GM23338 (cell line): ENCODE data around the gene TMEM132D.

Source experiments
- CREB1 ChIP-seq: fragments of 250-450 bp; sonication (Bioruptor Pico); IDR thresholded peaks from 2 replicates; pipeline ENCODE4 v1.5.0; 2020; ENCODE audit warnings: low read depth, mild to moderate bottlenecking, moderate library complexity
- EZH2 ChIP-seq: fragments of 200-600 bp; sonication (generic); IDR thresholded peaks from one replicate; pipeline ENCODE4 v1.8.0; 2017; ENCODE audit warnings: antibody characterized with exemption, mild to moderate bottlenecking, low read depth; ENCODE audit not compliant: unreplicated experiment
- JUNB ChIP-seq: IDR thresholded peaks from one replicate; pipeline ENCODE4 v1.6.1; 2016; ENCODE audit warnings: antibody characterized with exemption; ENCODE audit not compliant: unreplicated experiment
- NANOG ChIP-seq: IDR thresholded peaks from 2 replicates; pipeline ENCODE4 v1.6.1; 2016; ENCODE audit warnings: antibody characterized with exemption, borderline replicate concordance
- POLR2AphosphoS5 ChIP-seq: IDR thresholded peaks from 2 replicates; pipeline ENCODE4 v1.6.1; 2016; ENCODE audit warnings: antibody characterized with exemption, low read depth
- ZNF114 ChIP-seq: fragments of 250-450 bp; sonication (Bioruptor Pico); IDR thresholded peaks from 2 replicates; pipeline ENCODE4 v1.5.0; 2020; ENCODE audit warnings: mild to moderate bottlenecking, moderate library complexity
- ZNF331 ChIP-seq: fragments of 250-450 bp; sonication (Bioruptor Pico); IDR thresholded peaks from 2 replicates; pipeline ENCODE4 v1.5.0; 2020; ENCODE audit warnings: low read depth, mild to moderate bottlenecking, moderate library complexity
- TF ChIP-seq, protein P1 (sequence below), 2 experiments: fragments of 200-600 bp in 1 of 2; sonication (generic) in 1 of 2; conservative IDR thresholded peaks; 2 replicates each; pipeline versions ENCODE4 v1.5.1 to v1.6.1; 2016 to 2017; ENCODE audit warnings: antibody characterized with exemption in 2 of 2, low read depth in 2 of 2, mild to moderate bottlenecking in 2 of 2, moderate library complexity in 1 of 2
- TF ChIP-seq, protein P2 (sequence below): IDR thresholded peaks from one replicate; pipeline ENCODE4 v1.6.1; 2018; ENCODE audit warnings: antibody characterized with exemption; ENCODE audit not compliant: unreplicated experiment

DNA sequence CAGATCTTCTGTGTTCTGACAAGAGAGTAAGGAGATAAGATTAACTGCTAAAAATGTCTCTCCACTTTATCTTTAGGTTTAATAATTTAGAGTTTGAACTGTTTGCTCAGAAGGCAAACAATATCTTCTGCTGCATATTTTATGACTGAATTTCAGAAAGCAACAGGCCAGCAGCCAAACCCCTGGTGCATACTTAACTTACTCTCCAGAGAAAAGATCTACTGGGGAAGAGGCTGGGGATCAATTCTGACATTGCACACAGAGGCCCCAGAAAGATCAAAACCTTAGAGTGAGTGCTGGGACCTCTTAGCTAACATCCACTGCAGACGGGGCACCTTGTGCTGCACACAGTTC, 518.2 kb downstream of the TMEM132D start:
- TF ChIP-seq EZH2 (no peak), POLR2AphosphoS5 (no peak), CREB1 (no peak), ZNF331 (CRISPR knock-in tag) (no peak), ZNF114 (no peak), NANOG (no peak), JUNB (no peak)
- TF ChIP-seq, protein P1, sequence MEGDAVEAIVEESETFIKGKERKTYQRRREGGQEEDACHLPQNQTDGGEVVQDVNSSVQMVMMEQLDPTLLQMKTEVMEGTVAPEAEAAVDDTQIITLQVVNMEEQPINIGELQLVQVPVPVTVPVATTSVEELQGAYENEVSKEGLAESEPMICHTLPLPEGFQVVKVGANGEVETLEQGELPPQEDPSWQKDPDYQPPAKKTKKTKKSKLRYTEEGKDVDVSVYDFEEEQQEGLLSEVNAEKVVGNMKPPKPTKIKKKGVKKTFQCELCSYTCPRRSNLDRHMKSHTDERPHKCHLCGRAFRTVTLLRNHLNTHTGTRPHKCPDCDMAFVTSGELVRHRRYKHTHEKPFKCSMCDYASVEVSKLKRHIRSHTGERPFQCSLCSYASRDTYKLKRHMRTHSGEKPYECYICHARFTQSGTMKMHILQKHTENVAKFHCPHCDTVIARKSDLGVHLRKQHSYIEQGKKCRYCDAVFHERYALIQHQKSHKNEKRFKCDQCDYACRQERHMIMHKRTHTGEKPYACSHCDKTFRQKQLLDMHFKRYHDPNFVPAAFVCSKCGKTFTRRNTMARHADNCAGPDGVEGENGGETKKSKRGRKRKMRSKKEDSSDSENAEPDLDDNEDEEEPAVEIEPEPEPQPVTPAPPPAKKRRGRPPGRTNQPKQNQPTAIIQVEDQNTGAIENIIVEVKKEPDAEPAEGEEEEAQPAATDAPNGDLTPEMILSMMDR (conservative IDR thresholded peaks at IDR 0.05; ENCODE audit: low read depth in 2 of 2): no peak
- TF ChIP-seq, protein P2, sequence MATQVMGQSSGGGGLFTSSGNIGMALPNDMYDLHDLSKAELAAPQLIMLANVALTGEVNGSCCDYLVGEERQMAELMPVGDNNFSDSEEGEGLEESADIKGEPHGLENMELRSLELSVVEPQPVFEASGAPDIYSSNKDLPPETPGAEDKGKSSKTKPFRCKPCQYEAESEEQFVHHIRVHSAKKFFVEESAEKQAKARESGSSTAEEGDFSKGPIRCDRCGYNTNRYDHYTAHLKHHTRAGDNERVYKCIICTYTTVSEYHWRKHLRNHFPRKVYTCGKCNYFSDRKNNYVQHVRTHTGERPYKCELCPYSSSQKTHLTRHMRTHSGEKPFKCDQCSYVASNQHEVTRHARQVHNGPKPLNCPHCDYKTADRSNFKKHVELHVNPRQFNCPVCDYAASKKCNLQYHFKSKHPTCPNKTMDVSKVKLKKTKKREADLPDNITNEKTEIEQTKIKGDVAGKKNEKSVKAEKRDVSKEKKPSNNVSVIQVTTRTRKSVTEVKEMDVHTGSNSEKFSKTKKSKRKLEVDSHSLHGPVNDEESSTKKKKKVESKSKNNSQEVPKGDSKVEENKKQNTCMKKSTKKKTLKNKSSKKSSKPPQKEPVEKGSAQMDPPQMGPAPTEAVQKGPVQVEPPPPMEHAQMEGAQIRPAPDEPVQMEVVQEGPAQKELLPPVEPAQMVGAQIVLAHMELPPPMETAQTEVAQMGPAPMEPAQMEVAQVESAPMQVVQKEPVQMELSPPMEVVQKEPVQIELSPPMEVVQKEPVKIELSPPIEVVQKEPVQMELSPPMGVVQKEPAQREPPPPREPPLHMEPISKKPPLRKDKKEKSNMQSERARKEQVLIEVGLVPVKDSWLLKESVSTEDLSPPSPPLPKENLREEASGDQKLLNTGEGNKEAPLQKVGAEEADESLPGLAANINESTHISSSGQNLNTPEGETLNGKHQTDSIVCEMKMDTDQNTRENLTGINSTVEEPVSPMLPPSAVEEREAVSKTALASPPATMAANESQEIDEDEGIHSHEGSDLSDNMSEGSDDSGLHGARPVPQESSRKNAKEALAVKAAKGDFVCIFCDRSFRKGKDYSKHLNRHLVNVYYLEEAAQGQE: no peak
